ENCODE data around the gene KIAA0930.

Gene KIAA0930

DNA sequence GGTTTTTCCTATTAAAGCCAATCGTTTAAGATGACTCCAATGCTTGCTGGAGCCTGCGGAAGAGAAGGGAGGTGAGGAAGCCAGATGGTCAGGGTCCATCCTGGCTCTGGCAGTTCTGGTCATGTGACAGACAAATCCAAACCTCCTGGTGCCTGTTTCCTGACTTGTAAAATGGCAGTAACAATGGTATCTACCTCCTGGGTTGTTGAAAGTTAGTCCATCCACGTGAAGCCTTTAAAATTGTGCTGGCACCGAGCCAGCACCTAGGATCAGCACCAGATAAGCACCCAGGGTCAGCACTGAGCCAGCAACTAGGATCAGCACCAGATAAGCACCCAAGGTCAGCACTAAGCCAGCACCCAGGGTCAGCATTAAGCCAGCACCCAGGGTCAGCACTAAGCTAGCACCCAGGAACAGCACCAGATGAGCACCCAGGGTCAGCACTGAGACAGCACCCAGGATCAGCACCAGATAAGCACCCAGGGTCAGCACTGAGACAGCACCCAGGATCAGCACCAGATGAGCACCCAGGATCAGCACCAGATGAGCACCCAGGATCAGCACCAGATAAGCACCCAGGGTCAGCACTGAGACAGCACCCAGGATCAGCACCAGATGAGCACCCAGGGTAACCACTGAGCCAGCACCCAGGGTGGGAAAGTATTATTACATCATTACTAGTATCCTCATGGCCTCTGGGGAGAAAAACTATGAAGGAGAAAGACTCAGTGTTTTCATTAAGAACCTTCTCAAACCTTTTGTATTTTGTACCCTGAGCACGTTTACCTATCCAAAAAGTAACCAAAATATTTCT is 17.2 kb downstream of the KIAA0930 start:
- no peak for FAIRE-seq
- DNase-seq (ENCODE audit: extremely low spot score, insufficient read length, low read depth): no peak

DNA sequence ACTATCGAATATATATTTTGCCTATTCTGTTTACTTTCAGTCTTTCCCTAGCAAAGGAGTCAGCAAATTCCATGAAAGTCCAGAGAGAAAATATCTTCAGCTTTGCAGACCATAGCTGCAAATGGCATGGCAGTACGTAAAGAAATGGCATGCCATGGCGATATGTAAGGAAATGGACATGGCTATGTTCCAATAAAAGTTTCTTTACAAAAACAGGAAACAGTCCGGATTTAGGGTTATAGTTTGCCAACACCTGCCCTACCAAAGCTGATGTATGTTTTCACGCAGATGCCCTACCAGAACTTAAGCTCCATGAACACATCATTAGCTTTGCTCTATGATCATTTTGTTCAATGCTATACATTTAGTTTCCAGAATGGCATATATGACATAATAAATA is 19.5 kb downstream of the KIAA0930 start:
- FAIRE-seq (no peak), DNase-seq (ENCODE audit: extremely low spot score, insufficient read length, low read depth) (no peak)

GRCh38 chr22:45218976-45219375 is 21.7 kb downstream of the KIAA0930 start:
- FAIRE-seq (peak; percentile 79), DNase-seq (ENCODE audit: extremely low spot score, insufficient read length, low read depth) (no peak)

- FAIRE-seq: no peak
These were observed 22.9 kb downstream of the KIAA0930 start for GRCh38 chr22:45217806-45218205.

DNA sequence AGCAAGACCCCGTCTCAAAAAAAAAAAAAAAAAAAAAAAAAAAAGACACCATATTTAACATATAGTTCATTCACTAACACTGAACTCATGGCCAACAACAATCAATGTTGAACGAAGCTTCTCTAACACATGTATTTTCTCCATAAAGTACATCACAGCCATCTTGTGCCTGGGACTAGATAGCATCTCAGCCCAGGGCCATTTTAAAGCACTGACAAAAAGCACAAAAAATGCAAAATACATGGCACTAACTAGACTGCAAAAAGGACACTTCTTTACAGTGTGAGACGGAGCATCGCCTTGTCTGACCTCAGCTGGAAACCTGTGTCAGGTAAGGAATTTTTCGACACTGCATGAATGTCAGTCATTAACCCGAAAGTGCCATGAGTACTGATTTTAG is 23.3 kb downstream of the KIAA0930 start:
- FAIRE-seq (no peak), DNase-seq (ENCODE audit: extremely low spot score, insufficient read length, low read depth) (no peak)

More at GRCh38 chr22:45217806-45218205, 22.9 kb downstream of the KIAA0930 start:
- no peak for DNase-seq (ENCODE audit: extremely low spot score, insufficient read length, low read depth)

DNA sequence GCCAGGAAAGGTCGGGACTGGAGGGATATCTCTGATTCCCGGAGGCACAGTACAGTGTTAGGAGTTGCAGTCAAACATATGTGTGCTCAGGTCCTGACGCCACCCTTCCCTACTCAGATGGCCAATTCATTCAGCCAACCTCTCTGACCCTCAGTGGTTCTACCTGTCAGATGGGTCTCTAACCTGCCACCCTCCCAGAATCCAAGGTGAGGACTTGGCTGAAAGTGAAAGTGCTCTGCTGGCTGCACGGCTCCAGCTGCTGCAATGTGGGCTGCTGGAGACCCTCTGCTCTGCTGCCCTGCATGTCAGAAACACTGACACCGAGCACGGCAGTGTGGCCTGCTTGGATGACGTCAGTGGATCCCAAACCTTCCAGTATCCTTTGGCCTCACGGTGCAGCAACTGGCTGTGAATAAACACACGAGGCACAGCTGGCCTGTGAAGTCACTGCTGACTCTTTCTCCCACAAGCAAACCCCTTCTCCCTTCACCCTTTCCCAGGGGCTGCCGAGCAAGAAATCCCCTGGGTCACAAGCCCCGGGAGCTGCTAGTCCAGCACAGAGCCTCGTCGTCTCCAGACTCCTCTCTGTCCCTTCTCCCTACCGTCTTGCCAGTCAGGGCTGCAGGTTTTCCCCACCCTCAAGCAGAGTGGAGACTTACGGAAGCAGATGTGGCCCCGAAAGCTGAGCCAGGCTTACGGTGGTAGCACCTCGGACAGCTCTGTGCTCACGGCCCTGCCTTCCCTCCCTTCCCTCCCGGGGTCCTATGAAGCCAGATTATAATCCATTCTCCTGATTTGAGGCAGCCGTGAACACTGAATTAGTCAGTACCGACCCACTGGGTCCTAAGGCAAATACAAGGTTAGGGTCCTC is 24.3 kb downstream of the KIAA0930 start:
- DNase-seq (ENCODE audit: extremely low spot score, insufficient read length, low read depth): no peak
- no peak for FAIRE-seq

- DNase-seq (ENCODE audit: extremely low spot score, insufficient read length, low read depth): no peak
- FAIRE-seq: no peak
These were observed 27.5 kb downstream of the KIAA0930 start for GRCh38 chr22:45212992-45213751.

DNA sequence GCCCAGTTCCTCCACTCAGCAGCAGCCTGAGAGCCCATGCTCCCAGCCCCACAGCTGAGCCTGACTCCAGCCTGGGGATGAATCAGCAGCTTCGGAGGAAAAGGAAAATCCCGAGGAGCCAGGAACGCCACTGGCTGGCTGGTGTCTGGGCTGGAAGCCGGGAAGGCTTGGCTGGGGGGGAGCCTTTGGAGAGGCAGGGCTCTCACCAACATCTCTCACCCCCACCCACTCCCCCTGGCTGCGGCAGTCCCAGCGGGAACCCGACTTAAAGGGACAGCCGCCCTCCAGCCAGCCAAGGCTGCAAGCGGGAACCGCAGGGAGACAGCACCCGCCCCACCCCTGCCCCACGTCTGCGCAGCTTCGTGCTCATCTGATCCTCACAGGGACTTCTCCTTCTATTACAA is 28.4 kb downstream of the KIAA0930 start:
- no peak for FAIRE-seq
- DNase-seq (ENCODE audit: extremely low spot score, insufficient read length, low read depth): no peak

DNA sequence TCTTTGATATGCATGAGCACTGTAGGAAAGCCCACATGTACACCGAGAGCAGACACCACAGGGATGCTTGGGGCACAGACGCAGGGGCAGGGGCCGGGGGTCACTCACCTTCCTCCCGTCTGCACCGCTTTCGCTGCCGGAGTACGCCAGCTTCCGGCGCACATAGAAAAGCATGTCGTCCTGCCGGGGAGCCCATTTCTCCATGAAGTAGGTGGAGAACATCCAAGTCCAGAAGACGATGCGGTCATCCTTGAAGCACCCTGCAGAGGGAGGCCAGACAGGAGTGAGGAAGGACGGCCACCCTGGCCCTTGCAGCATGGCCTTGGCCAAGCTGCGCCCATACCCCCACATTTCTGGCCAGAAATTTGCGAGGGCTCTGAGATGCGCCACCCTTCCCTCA is 28.8 kb downstream of the KIAA0930 start:
- DNase-seq (ENCODE audit: extremely low spot score, insufficient read length, low read depth): no peak
- FAIRE-seq: no peak

DNA sequence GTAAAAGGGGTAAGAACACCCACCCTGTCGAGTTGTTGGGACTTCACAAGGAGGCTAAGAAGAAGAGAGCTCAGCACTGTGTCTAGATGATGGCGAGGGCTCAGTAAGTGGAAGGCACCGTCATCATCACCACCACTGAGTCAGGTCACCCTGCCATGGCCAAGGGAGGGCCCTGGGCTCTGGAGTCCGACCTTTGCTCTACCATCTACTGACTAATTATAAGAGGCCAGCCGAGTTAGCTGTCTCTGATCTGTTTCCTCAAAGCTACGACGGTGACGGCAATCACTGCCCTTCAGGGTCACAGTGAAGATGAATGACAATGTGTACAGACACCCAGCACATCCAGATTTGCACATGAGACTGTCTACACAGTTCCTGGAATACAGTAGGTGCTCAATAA is 29.3 kb downstream of the KIAA0930 start:
- FAIRE-seq (no peak), DNase-seq (ENCODE audit: extremely low spot score, insufficient read length, low read depth) (no peak)

DNA sequence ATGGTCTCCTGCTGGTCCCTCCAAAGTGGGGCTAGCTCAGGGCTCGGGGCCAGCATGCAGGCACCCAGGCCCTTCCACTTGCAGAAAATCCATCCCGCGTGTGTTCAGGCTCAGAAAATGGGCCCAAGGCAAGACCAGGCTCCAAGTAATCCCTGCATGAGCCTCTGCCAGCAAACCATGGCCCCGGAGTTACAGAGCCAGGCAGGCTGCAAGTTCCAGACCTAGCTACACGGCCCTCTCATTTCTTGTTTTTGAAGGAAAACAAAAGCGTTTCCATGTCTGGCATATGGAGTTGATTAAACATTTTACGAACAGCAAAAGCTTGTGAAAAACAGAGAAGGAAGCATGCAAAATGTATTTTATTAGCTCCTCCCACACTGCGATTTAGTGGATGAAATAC is 29.7 kb downstream of the KIAA0930 start:
- FAIRE-seq (no peak), DNase-seq (ENCODE audit: extremely low spot score, insufficient read length, low read depth) (no peak)

GRCh38 chr22:45210577-45210976 is 30.1 kb downstream of the KIAA0930 start:
- DNase-seq (ENCODE audit: extremely low spot score, insufficient read length, low read depth): no peak

DNA sequence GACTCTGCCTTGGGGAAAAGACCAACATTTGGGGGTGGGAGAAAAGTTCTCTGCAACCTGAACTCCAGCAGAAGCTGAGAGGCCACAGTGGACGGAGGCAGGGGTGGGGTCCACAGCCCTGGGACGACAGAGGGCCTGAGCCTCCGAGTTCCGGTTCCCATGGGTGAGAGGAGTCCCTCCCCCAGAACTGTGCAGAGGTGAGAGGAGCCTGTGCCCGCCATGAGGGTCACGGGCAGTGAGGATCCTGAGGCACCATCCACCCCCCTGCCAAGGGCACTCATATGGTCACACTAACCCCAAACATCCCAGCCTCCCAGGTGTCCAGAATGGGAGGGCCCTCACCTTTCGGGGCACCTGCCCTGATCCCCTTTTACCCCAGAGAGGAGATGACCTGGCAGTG is 30.5 kb downstream of the KIAA0930 start:
- DNase-seq (ENCODE audit: extremely low spot score, insufficient read length, low read depth) (no peak), FAIRE-seq (no peak)

More at GRCh38 chr22:45210577-45210976, 30.1 kb downstream of the KIAA0930 start:
- FAIRE-seq: no peak

- FAIRE-seq (no peak), DNase-seq (ENCODE audit: extremely low spot score, insufficient read length, low read depth) (no peak)
These were observed 31.5 kb downstream of the KIAA0930 start for GRCh38 chr22:45208993-45209838.

- DNase-seq (ENCODE audit: extremely low spot score, insufficient read length, low read depth) (no peak), FAIRE-seq (no peak)
These were observed 32.0 kb downstream of the KIAA0930 start for GRCh38 chr22:45208696-45208992.

- DNase-seq (ENCODE audit: extremely low spot score, insufficient read length, low read depth) (no peak), FAIRE-seq (no peak)
These were observed 32.6 kb downstream of the KIAA0930 start for GRCh38 chr22:45207981-45208664.

- DNase-seq (ENCODE audit: extremely low spot score, insufficient read length, low read depth) (no peak), FAIRE-seq (no peak)
These were observed 33.2 kb downstream of the KIAA0930 start for GRCh38 chr22:45207533-45207932.

GRCh38 chr22:45206233-45206632 is 34.5 kb downstream of the KIAA0930 start:
- FAIRE-seq (no peak), DNase-seq (ENCODE audit: extremely low spot score, insufficient read length, low read depth) (no peak)

DNA sequence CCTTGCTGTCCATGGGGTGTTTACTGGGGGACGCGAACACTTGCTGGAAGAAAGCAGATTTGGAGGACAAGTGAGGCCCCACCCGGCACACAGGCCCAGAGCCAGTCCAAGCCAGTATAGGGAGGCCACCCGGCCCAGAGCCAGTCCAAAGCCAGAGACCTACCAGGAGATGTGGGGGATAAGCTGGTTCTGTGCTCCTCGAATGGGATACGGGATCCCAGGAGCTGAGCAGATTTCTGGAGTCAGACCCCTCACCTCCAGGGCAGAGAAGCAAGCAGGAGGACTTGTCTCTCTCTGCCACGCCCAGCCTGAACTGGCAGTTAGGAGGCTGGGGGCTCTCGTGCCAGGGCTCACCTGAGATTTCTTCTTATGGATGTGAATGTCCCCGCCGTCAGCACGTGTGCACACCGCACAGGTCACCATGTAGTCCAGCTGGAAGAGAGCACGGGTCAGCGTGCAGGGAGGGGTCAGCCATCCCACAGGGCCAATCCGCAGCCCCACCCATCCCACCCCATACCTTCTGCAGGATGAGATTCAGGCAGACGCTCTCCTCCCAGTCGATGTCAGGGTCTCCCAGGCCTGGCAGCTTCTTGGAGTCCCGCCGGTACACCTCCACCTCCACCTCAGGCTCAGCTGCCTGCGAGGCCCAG is 35.3 kb downstream of the KIAA0930 start:
- DNase-seq (ENCODE audit: extremely low spot score, insufficient read length, low read depth) (no peak), FAIRE-seq (no peak)

All from GM18507 (cell line).